HepG2 (cell line): ENCODE results near the gene GRK3. TPM values are rescaled to one million over a fixed set of nuclear protein-coding genes. Genes with fewer than 3 reads are reported as not detected.

Experiments
- CEBPB ChIP-seq: IDR thresholded peaks from 2 replicates; pipeline ENCODE4 v1.6.1; 2011; ENCODE audit warnings: low read depth, low read length, improper control_type of control experiment, borderline replicate concordance
- ERF ChIP-seq: IDR thresholded peaks from 2 replicates; pipeline ENCODE4 v1.6.1; 2018; ENCODE audit warnings: missing biosample characterization, missing genetic modification reagents
- FOXA1 ChIP-seq, 2 experiments: fragments of 450-650 bp in 1 of 2; sonication (generic) in 1 of 2; formaldehyde crosslinking in 1 of 2; IDR thresholded peaks; 2 replicates each; pipeline versions ENCODE4 v1.4.0 to v1.6.1; 2016 to 2020; ENCODE audit warnings: missing genetic modification reagents in 1 of 2
- HMG20A ChIP-seq: IDR thresholded peaks from 2 replicates; pipeline ENCODE4 v1.6.1; 2016; ENCODE audit warnings: borderline replicate concordance
- HOMEZ ChIP-seq: IDR thresholded peaks from 2 replicates; pipeline ENCODE4 v1.6.1; 2016; ENCODE audit warnings: low read depth
- HOXA7 ChIP-seq: sonication (generic); formaldehyde crosslinking; IDR thresholded peaks from 2 replicates; pipeline ENCODE4 v1.8.1; 2022; ENCODE audit warnings: mild to moderate bottlenecking, missing genetic modification reagents, moderate library complexity
- ISL2 ChIP-seq: sonication (generic); formaldehyde crosslinking; IDR thresholded peaks from 2 replicates; pipeline ENCODE4 v1.5.0; 2020; ENCODE audit warnings: missing genetic modification reagents
- NR2F1 ChIP-seq, 2 experiments: fragments of 450-650 bp in 1 of 2; formaldehyde crosslinking in 1 of 2; IDR thresholded peaks; 2 replicates each; pipeline versions ENCODE4 v1.5.0 to v1.6.1; 2016 to 2020; ENCODE audit warnings: mild to moderate bottlenecking in 1 of 2, missing compliant biosample characterization in 1 of 2, missing genetic modification reagents in 1 of 2, moderate library complexity in 1 of 2
- RCOR2 ChIP-seq: IDR thresholded peaks from 2 replicates; pipeline ENCODE4 v1.6.1; 2016; ENCODE audit warnings: missing biosample characterization, missing genetic modification reagents
- SOX13 ChIP-seq, 3 experiments: fragments of 450-650 bp in 1 of 3; sonication (generic) in 1 of 3; formaldehyde crosslinking in 1 of 3; IDR thresholded peaks in 2 of 3; conservative IDR thresholded peaks in 1 of 3; 2 replicates each; pipeline versions ENCODE4 v1.5.0 to v1.6.1; 2016 to 2020; ENCODE audit warnings: antibody characterized with exemption in 1 of 3, mild to moderate bottlenecking in 1 of 3, missing compliant biosample characterization in 1 of 3, missing genetic modification reagents in 1 of 3, moderate library complexity in 1 of 3
- SUZ12 ChIP-seq: fragments of 150-350 bp; IDR thresholded peaks from 2 replicates; pipeline ENCODE4 v1.6.1; 2014; ENCODE audit warnings: low read depth, low read length
- TCF7 ChIP-seq: sonication (generic); IDR thresholded peaks from 2 replicates; pipeline ENCODE4 v1.6.1; 2016; ENCODE audit warnings: antibody characterized with exemption, low read depth
- THRA ChIP-seq: sonication (generic); formaldehyde crosslinking; IDR thresholded peaks from 2 replicates; pipeline ENCODE4 v1.4.0; 2020; ENCODE audit warnings: missing genetic modification reagents, borderline replicate concordance
- ZC3H13 ChIP-seq: sonication (generic); formaldehyde crosslinking; IDR thresholded peaks from 2 replicates; pipeline ENCODE4 v1.8.1; 2023; ENCODE audit warnings: mild to moderate bottlenecking, missing genetic modification reagents, moderate library complexity
- ZFAT ChIP-seq: sonication (generic); formaldehyde crosslinking; conservative IDR thresholded peaks from 2 replicates; pipeline ENCODE4 v1.8.1; 2023; ENCODE audit warnings: missing genetic modification reagents, inconsistent platforms
- ZNF232 ChIP-seq: sonication (generic); formaldehyde crosslinking; IDR thresholded peaks from 2 replicates; pipeline ENCODE4 v1.4.0; 2020; ENCODE audit warnings: missing genetic modification reagents, borderline replicate concordance
- ZNF407 ChIP-seq: sonication (generic); formaldehyde crosslinking; IDR thresholded peaks from one replicate; pipeline ENCODE4 v1.5.1; 2020; ENCODE audit warnings: mild to moderate bottlenecking, missing genetic modification reagents; ENCODE audit errors: not compliant biosample characterization
- ZNF652 ChIP-seq: IDR thresholded peaks from 2 replicates; pipeline ENCODE4 v1.6.1; 2016; ENCODE audit warnings: low read depth, borderline replicate concordance
- ZNF850 ChIP-seq: sonication (generic); formaldehyde crosslinking; conservative IDR thresholded peaks from 2 replicates; pipeline ENCODE4 v1.9.0; 2021; ENCODE audit warnings: mild to moderate bottlenecking, missing genetic modification reagents
- polyA plus RNA-seq, 8 experiments: library from polyadenylated mRNA; depleted of rRNA in 3 of 8; stranded (reverse) in 7 of 8; unstranded in 1 of 8; fragments of >200 nt; fragmentation: Illumina TruSeq in 4 of 8; extraction: Trizol in 4 of 8; gene quantifications; 2 replicates each; pipeline versions ENCODE4 v1.2.1 to v1.2.3, GENCODE V29; 2011 to 2016; ENCODE audit warnings: low read depth in 4 of 8, missing spikeins in 1 of 8, mixed read lengths in 1 of 8; ENCODE audit not compliant: insufficient read depth in 1 of 8
- total RNA-seq, 5 experiments: library from RNA; depleted of rRNA; stranded (reverse); fragments of >200 nt; fragmentation: Illumina TruSeq; extraction: Trizol; gene quantifications; 2 replicates each; pipeline ENCODE4 v1.2.3, GENCODE V29; 2016; ENCODE audit warnings: low read depth in 1 of 5

The GRK3 gene
- total and polyA plus RNA-seq, 2 of the 13 experiments (the other 11 are each of a cell fraction or from before 2014, with no cell fraction given), result 8.5 to 16.7 TPM

- TF ChIP-seq ZNF407 (no peak), HOMEZ (CRISPR knock-in tag) (peak; percentile 74; the same call in 1 of the 2 replicates), ZNF652 (no peak), ZC3H13 (CRISPR knock-in tag) (no peak), ERF (CRISPR knock-in tag) (peak; percentile 44; the same call in 1 of the 2 replicates), SUZ12 (no peak), ZNF232 (CRISPR knock-in tag) (no peak), ZFAT (CRISPR knock-in tag) (no peak), ZNF850 (CRISPR knock-in tag) (no peak), NR2F1 (CRISPR knock-in tag; IDR thresholded peaks at IDR 0.05) (peak in 1 of 2 experiments; percentile 40; a peak in 1 of 4 replicates), HMG20A (CRISPR knock-in tag) (peak; percentile 84; the same call in 1 of the 2 replicates), HOXA7 (CRISPR knock-in tag) (no peak), TCF7 (peak; percentile 94), FOXA1 (IDR thresholded peaks at IDR 0.05) (no peak), FOXA1 (CRISPR knock-in tag; IDR thresholded peaks at IDR 0.05) (peak; percentile 83), ISL2 (CRISPR knock-in tag) (peak; percentile 88), RCOR2 (peak; percentile 65; the same call in 1 of the 2 replicates), CEBPB (peak; percentile 89), THRA (CRISPR knock-in tag) (0 out of 2 replicates have a peak, but pooled peaks have one; percentile 9), SOX13 (IDR thresholded peaks at IDR 0.05) (no peak), SOX13 (CRISPR knock-in tag; conservative IDR thresholded peaks at IDR 0.05 in 1 of 2, IDR thresholded peaks at IDR 0.05 in 1 of 2) (peak in 1 of 2 experiments; percentile 89; a peak in 2 of 4 replicates)
Measured at GRCh38 chr22:25668437-25668836, 104.0 kb downstream of the GRK3 start (continued).
